Upper lobe of left lung (tissue), 6 donors: ENCODE data around the gene COA5. TPM values are rescaled to one million over a fixed set of nuclear protein-coding genes. Genes with fewer than 3 reads are reported as not detected.
A peak's percentile ranks its signal among the peaks of the same experiment; 100 is the strongest.

ENCODE experiments used
- ATAC-seq, 2 donors: fragments of 200-7000 bp; cut with Tn5 transposase; one replicate each; pipeline ENCODE4 v1.9.1; 2022; ENCODE audit warnings: mild to moderate bottlenecking in 2 of 2, moderate library complexity in 2 of 2; ENCODE audit not compliant: low FRiP score in 2 of 2
- DNase-seq, 2 donors: peaks; one replicate each; pipeline ENCODE4 v3.0.0-alpha.2; 2019 to 2020
- H3K27ac ChIP-seq, 4 donors: fragments of 200-600 bp; sonication (generic); one replicate each; pipeline ENCODE4 v1.5.1; 2016 to 2019
- H3K27me3 ChIP-seq, 4 donors: fragments of 200-600 bp; sonication (generic); one replicate each; pipeline ENCODE4 v1.5.1; 2017 to 2019
- H3K36me3 ChIP-seq, 4 donors: fragments of 200-600 bp; sonication (generic); one replicate each; pipeline ENCODE4 v1.5.1; 2016 to 2019
- H3K4me1 ChIP-seq, 4 donors: fragments of 200-600 bp; sonication (generic); one replicate each; pipeline ENCODE4 v1.5.1; 2018 to 2019
- H3K4me3 ChIP-seq, 4 donors: fragments of 200-600 bp; sonication (generic); one replicate each; pipeline ENCODE4 v1.5.1; 2017 to 2019; ENCODE audit warnings: mild to moderate bottlenecking in 2 of 4, moderate library complexity in 1 of 4
- H3K9me3 ChIP-seq, 4 donors: fragments of 200-600 bp; sonication (generic); one replicate each; pipeline ENCODE4 v1.5.1; 2018 to 2019
- CTCF ChIP-seq, 6 experiments: fragments of 450-650 bp in 4 of 6; fragments of 200-600 bp in 2 of 6; sonication (generic) in 2 of 6; IDR thresholded peaks; one replicate each; pipeline ENCODE4 v1.5.1; 2016 to 2019; ENCODE audit warnings: antibody characterized with exemption in 6 of 6
- EP300 ChIP-seq, 4 donors: sonication (generic); formaldehyde crosslinking; IDR thresholded peaks; one replicate each; pipeline ENCODE4 v1.5.1; 2017; ENCODE audit warnings: antibody characterized with exemption in 4 of 4, control low read depth in 2 of 4
- POLR2A ChIP-seq, 4 donors: fragments of 450-650 bp; IDR thresholded peaks; one replicate each; pipeline ENCODE4 v1.5.1; 2016 to 2017; ENCODE audit warnings: antibody characterized with exemption in 4 of 4, mild to moderate bottlenecking in 2 of 4
- POLR2AphosphoS5 ChIP-seq, 2 donors: sonication (generic); formaldehyde crosslinking; IDR thresholded peaks; one replicate each; pipeline ENCODE4 v1.5.1; 2017; ENCODE audit warnings: antibody characterized with exemption in 2 of 2
- WGBS, 2 donors: methylation state at CpG; one replicate each; pipeline ENCODE4 v1.1.5; 2017 to 2018; 5-methylcytosine and 5-hydroxymethylcytosine counted together
- total RNA-seq, 6 donors: library from RNA; depleted of rRNA in 4 of 6; stranded (reverse); fragments of >200 nt in 4 of 6; gene quantifications; one replicate each; pipeline versions ENCODE4 v1.1.0 to v1.2.1, GENCODE V29; 2016 to 2021
- donor health status: DM: no; HTN: no; CAD: no; lungs with moderate emphysema.
- donor health status: DM: no; HTN: yes; CAD: no; lungs with severe emphysema.

The COA5 gene
- total RNA-seq, 6 donors from 2014 or later: 22.8 to 37.7 (median 27.0) TPM

- Histone ChIP-seq H3K4me1 (no peaks in the 10 kb centered on the region), H3K9me3 (no peaks in the 10 kb centered on the region), H3K27me3 (no peaks in the 10 kb centered on the region), H3K4me3 (no peak overlapping the region), H3K27ac (no peak overlapping the region), H3K36me3 (peaks cover 9 to 84% (median 61%) of the 10 kb centered on the region in 4 donors)
- DNase-seq (no peak), ATAC-seq (no peak)
- 96 to 97% methylated on average over 9 of the region's 9 CpGs for WGBS, 2 donors
- TF ChIP-seq POLR2AphosphoS5 (IDR thresholded peaks at IDR 0.05) (no peak), EP300 (IDR thresholded peaks at IDR 0.05) (no peak), POLR2A (IDR thresholded peaks at IDR 0.05) (no peak), CTCF (IDR thresholded peaks at IDR 0.05) (no peak)
Observed at GRCh38 chr2:98571796-98572195, 36.5 kb downstream of the COA5 start.

GRCh38 chr2:98571121-98571701 lies 37.1 kb downstream of the COA5 start:
- 91 to 97% methylated on average over 11 to 13 of the region's 13 CpGs for WGBS, 2 donors
- no peak for ATAC-seq
- DNase-seq: no peak
- no peak overlapping the region for H3K27ac ChIP-seq
- H3K9me3 ChIP-seq: no peaks in the 10 kb centered on the region
- TF ChIP-seq POLR2A (IDR thresholded peaks at IDR 0.05) (no peak), EP300 (IDR thresholded peaks at IDR 0.05) (no peak), CTCF (IDR thresholded peaks at IDR 0.05) (no peak), POLR2AphosphoS5 (IDR thresholded peaks at IDR 0.05) (no peak)
- H3K27me3 ChIP-seq: no peaks in the 10 kb centered on the region
- no peaks in the 10 kb centered on the region for H3K4me1 ChIP-seq
- H3K36me3 ChIP-seq: peaks cover 9 to 89% (median 64%) of the 10 kb centered on the region in 4 donors
- H3K4me3 ChIP-seq: no peak overlapping the region

GRCh38 chr2:98570356-98570755 lies 38.0 kb downstream of the COA5 start:
- Histone ChIP-seq H3K9me3 (no peaks in the 10 kb centered on the region), H3K27ac (no peak overlapping the region), H3K36me3 (peaks cover 9 to 92% (median 69%) of the 10 kb centered on the region in 4 donors), H3K4me3 (no peak overlapping the region), H3K27me3 (no peaks in the 10 kb centered on the region), H3K4me1 (no peaks in the 10 kb centered on the region)
- no peak for ATAC-seq
- no peak for DNase-seq
- WGBS, 2 donors: 89 to 97% methylated on average over 5 of the region's 5 CpGs
- no peak for TF ChIP-seq CTCF (IDR thresholded peaks at IDR 0.05)
- no peak for TF ChIP-seq EP300 (IDR thresholded peaks at IDR 0.05)
- no peak for TF ChIP-seq POLR2AphosphoS5 (IDR thresholded peaks at IDR 0.05)
- TF ChIP-seq POLR2A (IDR thresholded peaks at IDR 0.05): no peak

GRCh38 chr2:98569915-98570314 lies 38.4 kb downstream of the COA5 start:
- TF ChIP-seq CTCF (IDR thresholded peaks at IDR 0.05) (no peak), EP300 (IDR thresholded peaks at IDR 0.05) (no peak), POLR2A (IDR thresholded peaks at IDR 0.05) (no peak), POLR2AphosphoS5 (IDR thresholded peaks at IDR 0.05) (no peak)
- Histone ChIP-seq H3K27me3 (no peaks in the 10 kb centered on the region), H3K36me3 (peaks cover 9 to 94% (median 71%) of the 10 kb centered on the region in 4 donors), H3K4me3 (no peak overlapping the region), H3K9me3 (no peaks in the 10 kb centered on the region), H3K27ac (no peak overlapping the region), H3K4me1 (no peaks in the 10 kb centered on the region)
- ATAC-seq (no peak), DNase-seq (no peak)
- WGBS, 2 donors: 98% methylated on average over 13 of the region's 13 CpGs

- no peaks in the 10 kb centered on the region for H3K27me3 ChIP-seq
- TF ChIP-seq CTCF (IDR thresholded peaks at IDR 0.05): peak; percentile 61 to 86 (median 74)
- TF ChIP-seq EP300 (IDR thresholded peaks at IDR 0.05): no peak
- TF ChIP-seq POLR2A (IDR thresholded peaks at IDR 0.05): no peak
- no peak for TF ChIP-seq POLR2AphosphoS5 (IDR thresholded peaks at IDR 0.05)
- no peak overlapping the region for H3K27ac ChIP-seq
- H3K4me1 ChIP-seq: no peaks in the 10 kb centered on the region
- DNase-seq (peak; percentile 44 to 90), ATAC-seq (peak in 1 of 2 donors; percentile 54)
- WGBS, 2 donors: 70 to 74% methylated on average over 12 to 19 of the region's 19 CpGs
- H3K36me3 ChIP-seq: peaks cover 9 to 98% (median 76%) of the 10 kb centered on the region in 4 donors
- no peaks in the 10 kb centered on the region for H3K9me3 ChIP-seq
- H3K4me3 ChIP-seq: no peak overlapping the region
Observed at GRCh38 chr2:98569197-98569793, 39.0 kb downstream of the COA5 start.
